SU-DHL-6 (cell line): Measurements from ENCODE around the gene CHST1.

ENCODE experiments used
- H2AFZ ChIP-seq: fragments of 200-600 bp; sonication (generic); 2 replicates; pipeline ENCODE4 v1.6.1; 2014; ENCODE audit warnings: low read depth, mild to moderate bottlenecking, moderate library complexity, mixed read lengths, antibody characterized with exemption, low read length; ENCODE audit not compliant: severe bottlenecking
- H3F3A ChIP-seq: fragments of 200-600 bp; shearing (Covaris generic); 2 replicates; pipeline ENCODE4 v1.6.0; 2016; ENCODE audit warnings: antibody characterized with exemption, mild to moderate bottlenecking; ENCODE audit not compliant: insufficient read depth
- H3K27ac ChIP-seq: fragments of 200-600 bp; sonication (generic); 2 replicates; pipeline ENCODE4 v1.5.1; 2016; ENCODE audit warnings: low read depth, mild to moderate bottlenecking, low read length, moderate library complexity, mixed read lengths
- H3K27me3 ChIP-seq: fragments of 200-600 bp; sonication (generic), shearing (Covaris generic); 2 replicates; pipeline ENCODE4 v1.6.0; 2014; ENCODE audit warnings: mild to moderate bottlenecking, low read length
- H3K36me3 ChIP-seq: fragments of 200-600 bp; sonication (generic); 2 replicates; pipeline ENCODE4 v1.6.1; 2014; ENCODE audit warnings: mild to moderate bottlenecking, low read length, mixed read lengths
- H3K4me2 ChIP-seq: fragments of 300-600, 200-600 bp; shearing (Covaris generic), sonication (generic); 2 replicates; pipeline ENCODE4 v1.6.0; 2014; ENCODE audit warnings: low read length, low read depth, mild to moderate bottlenecking; ENCODE audit not compliant: poor library complexity, severe bottlenecking
- H3K4me3 ChIP-seq: fragments of 200-600 bp; sonication (generic); 2 replicates; pipeline ENCODE4 v1.5.1; 2014; ENCODE audit warnings: antibody characterized with exemption, low read length, mild to moderate bottlenecking, mixed read lengths; ENCODE audit not compliant: insufficient read depth, poor library complexity, severe bottlenecking
- H3K79me2 ChIP-seq: fragments of 200-600 bp; sonication (generic); 2 replicates; pipeline ENCODE4 v1.6.1; 2014; ENCODE audit warnings: mild to moderate bottlenecking, low read length, moderate library complexity; ENCODE audit not compliant: insufficient read depth
- H3K9ac ChIP-seq: fragments of 200-600 bp; sonication (generic); 2 replicates; pipeline ENCODE4 v1.7.0; 2014; ENCODE audit warnings: mild to moderate bottlenecking, low read length
- H3K9me2 ChIP-seq: fragments of 200-600 bp; sonication (generic); replicated peaks from 2 replicates; pipeline ENCODE4 v1.6.1; 2014; ENCODE audit warnings: low read length; ENCODE audit not compliant: insufficient read depth
- H3K9me3 ChIP-seq: fragments of 200-600 bp; sonication (generic); 2 replicates; pipeline ENCODE4 v1.6.1; 2014; ENCODE audit warnings: low read length, mixed read lengths; ENCODE audit not compliant: insufficient read depth
- H4K20me1 ChIP-seq: fragments of 200-600 bp; sonication (generic); 2 replicates; pipeline ENCODE4 v1.6.1; 2014; ENCODE audit warnings: low read depth, mild to moderate bottlenecking, antibody characterized with exemption, low read length, moderate library complexity, mixed read lengths
- CTCF ChIP-seq: fragments of 200-600 bp; sonication (generic); IDR thresholded peaks from one replicate; pipeline ENCODE4 v1.5.1; 2017; ENCODE audit warnings: antibody characterized with exemption, mild to moderate bottlenecking, low read length, moderate library complexity; ENCODE audit not compliant: insufficient read depth, poor library complexity, severe bottlenecking
- EZH2phosphoT487 ChIP-seq: fragments of 200-600 bp; sonication (generic), shearing (Covaris generic); conservative IDR thresholded peaks from 2 replicates; pipeline ENCODE4 v1.6.1; 2018; ENCODE audit warnings: mild to moderate bottlenecking, antibody characterized with exemption, low read length, moderate library complexity, mixed read lengths

Gene CHST1

DNA sequence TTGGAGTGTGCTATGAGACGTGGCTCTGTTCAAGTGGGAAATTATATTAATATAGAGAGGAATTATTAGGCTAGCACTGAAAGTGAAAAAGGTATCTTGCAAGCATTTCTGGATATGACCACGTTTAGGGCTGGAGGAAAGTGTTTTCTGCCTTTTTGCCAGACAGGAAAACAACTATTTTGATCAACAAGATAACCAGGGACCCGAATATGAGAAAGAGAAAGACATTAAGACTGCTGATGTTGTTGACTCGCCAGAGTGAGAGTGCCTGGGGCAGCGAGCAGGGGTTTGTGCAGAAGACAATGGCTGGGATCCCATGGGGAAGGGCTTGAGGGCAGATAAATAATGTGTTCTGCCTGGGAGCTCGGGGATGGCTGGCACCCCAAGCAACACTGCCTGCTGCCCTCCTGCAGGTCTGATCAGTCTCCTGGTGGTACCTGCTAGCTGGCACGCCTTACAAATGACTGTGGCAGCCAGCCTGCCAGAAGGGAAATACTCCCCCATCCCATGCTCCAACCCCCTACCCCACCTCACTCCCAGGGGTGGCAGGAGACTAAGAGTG, 23.1 kb upstream of the CHST1 start:
- Histone ChIP-seq H3K36me3 (no peaks in the 10 kb centered on the region), H3K27ac (no peak overlapping the region)
- TF ChIP-seq CTCF (no peak), EZH2phosphoT487 (no peak)

GRCh38 chr11:45687836-45688235, 22.4 kb upstream of the CHST1 start:
- Histone ChIP-seq H2AFZ (no peak overlapping the region), H3K79me2 (no peaks in the 10 kb centered on the region), H3K4me2 (no peak overlapping the region), H3K27me3 (no peaks in the 10 kb centered on the region), H3K36me3 (no peaks in the 10 kb centered on the region), H3K27ac (no peak overlapping the region), H4K20me1 (no peaks in the 10 kb centered on the region), H3K4me3 (no peak overlapping the region), H3K9ac (no peak overlapping the region), H3K9me3 (no peaks in the 10 kb centered on the region), H3F3A (no peaks in the 10 kb centered on the region), H3K9me2 (no peaks in the 10 kb centered on the region)
- TF ChIP-seq EZH2phosphoT487, result no peak
- TF ChIP-seq CTCF, result no peak

More for the DNA sequence above, 23.1 kb upstream of the CHST1 start:
- H3K79me2 ChIP-seq, result no peaks in the 10 kb centered on the region
- H3K27me3 ChIP-seq, result no peaks in the 10 kb centered on the region
- no peaks in the 10 kb centered on the region for H3K9me2 ChIP-seq
- H3K9me3 ChIP-seq, result no peaks in the 10 kb centered on the region
- no peaks in the 10 kb centered on the region for H3F3A ChIP-seq
- no peaks in the 10 kb centered on the region for H4K20me1 ChIP-seq
- no peak overlapping the region for H3K4me3 ChIP-seq
- H3K4me2 ChIP-seq, result no peak overlapping the region
- H2AFZ ChIP-seq, result no peak overlapping the region
- H3K9ac ChIP-seq, result no peak overlapping the region

- no peaks in the 10 kb centered on the region for H3K79me2 ChIP-seq
- H3K36me3 ChIP-seq, result no peaks in the 10 kb centered on the region
- H3K9me2 ChIP-seq, result no peaks in the 10 kb centered on the region
- H3K27me3 ChIP-seq, result no peaks in the 10 kb centered on the region
- no peak overlapping the region for H3K27ac ChIP-seq
- TF ChIP-seq CTCF, result no peak
- TF ChIP-seq EZH2phosphoT487, result no peak
- H3K9ac ChIP-seq, result no peak overlapping the region
- H3K9me3 ChIP-seq, result no peaks in the 10 kb centered on the region
- no peak overlapping the region for H2AFZ ChIP-seq
- H4K20me1 ChIP-seq, result no peaks in the 10 kb centered on the region
- H3K4me3 ChIP-seq, result no peak overlapping the region
- no peaks in the 10 kb centered on the region for H3F3A ChIP-seq
- H3K4me2 ChIP-seq, result no peak overlapping the region
Measured at GRCh38 chr11:45685964-45686537, 20.6 kb upstream of the CHST1 start.
